ENCODE measurements around the gene GGACT. TPM values are rescaled to one million over a fixed set of nuclear protein-coding genes. Genes with fewer than 3 reads are reported as not detected.

Gene GGACT
- total and polyA plus RNA-seq, 4 donors, result 3.3 to 10.1 (median 4.8) TPM

- Histone ChIP-seq H3K9me3 (ENCODE audit: control insufficient read depth, insufficient read depth, low read length) (no peaks in the 10 kb centered on the region), H3K27me3 (ENCODE audit: control insufficient read depth, insufficient read depth, low read length) (no peaks in the 10 kb centered on the region), H3K27ac (ENCODE audit: low read depth, low read length) (peak overlapping the region; percentile 82), H3K4me1 (ENCODE audit: control insufficient read depth, insufficient read depth, low read length) (peaks cover 14% of the 10 kb centered on the region), H3K36me3 (ENCODE audit: control insufficient read depth, insufficient read depth, low read length) (peaks cover 6% of the 10 kb centered on the region), H3K4me3 (ENCODE audit: low read depth, low read length) (no peak overlapping the region)
- peak in 2 of 6 donors; percentile 52 to 61 for DNase-seq (ENCODE audit: low read depth in 4 of 6, low spot score in 6 of 6)
- WGBS (ENCODE audit: insufficient coverage), result 48% methylated on average over 18 of the region's 27 CpGs
Observed at GRCh38 chr13:100520936-100521850, 67.4 kb downstream of the GGACT start.

- peaks cover 4% of the 10 kb centered on the region for H3K36me3 ChIP-seq (ENCODE audit: control insufficient read depth, insufficient read depth, low read length)
- no peak for DNase-seq (ENCODE audit: low read depth in 4 of 6, low spot score in 6 of 6)
- WGBS (ENCODE audit: insufficient coverage), result 100% methylated on average over 7 of the region's 9 CpGs
- H3K4me1 ChIP-seq (ENCODE audit: control insufficient read depth, insufficient read depth, low read length), result peaks cover 5% of the 10 kb centered on the region
- H3K27me3 ChIP-seq (ENCODE audit: control insufficient read depth, insufficient read depth, low read length), result no peaks in the 10 kb centered on the region
- H3K27ac ChIP-seq (ENCODE audit: low read depth, low read length), result peak overlapping the region; percentile 75
- no peaks in the 10 kb centered on the region for H3K9me3 ChIP-seq (ENCODE audit: control insufficient read depth, insufficient read depth, low read length)
- H3K4me3 ChIP-seq (ENCODE audit: low read depth, low read length), result no peak overlapping the region
Observed at GRCh38 chr13:100519626-100520025, 69.0 kb downstream of the GGACT start.

DNA sequence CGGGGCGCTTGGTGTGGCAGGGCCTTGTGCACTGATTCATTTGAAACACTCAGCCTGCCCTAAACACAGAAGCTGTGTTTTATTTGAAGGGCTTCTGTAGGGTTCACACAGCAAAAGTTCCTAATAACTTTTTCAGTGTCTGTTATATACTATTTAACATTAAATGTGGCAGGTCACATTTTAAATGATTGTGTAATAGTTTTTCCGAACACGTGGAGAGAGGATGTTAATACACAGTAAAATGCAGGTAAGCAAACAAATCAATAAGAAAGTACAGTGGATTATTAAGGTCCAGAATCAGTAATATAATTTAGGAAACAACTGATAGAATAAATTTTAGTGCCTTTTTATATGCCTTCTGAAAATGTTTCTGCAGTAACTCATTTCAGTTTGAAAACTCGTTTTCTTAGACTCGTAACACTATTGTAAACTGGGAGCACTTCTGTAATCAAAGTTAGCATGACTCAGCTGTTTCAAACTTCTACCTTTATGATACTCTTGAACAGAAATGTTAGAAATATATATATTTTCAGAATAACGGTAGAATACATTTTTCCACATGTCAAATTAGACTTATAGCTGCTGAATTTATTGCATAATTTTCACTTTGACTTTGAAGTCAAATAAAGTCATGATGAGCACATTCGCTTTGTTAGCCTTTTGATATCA is 70.1 kb downstream of the GGACT start:
- WGBS (ENCODE audit: insufficient coverage), result no CpG with 5 or more reads among the region's 8 CpGs
- no peaks in the 10 kb centered on the region for H3K36me3 ChIP-seq (ENCODE audit: control insufficient read depth, insufficient read depth, low read length)
- H3K4me1 ChIP-seq (ENCODE audit: control insufficient read depth, insufficient read depth, low read length), result peaks cover 5% of the 10 kb centered on the region
- H3K27me3 ChIP-seq (ENCODE audit: control insufficient read depth, insufficient read depth, low read length), result no peaks in the 10 kb centered on the region
- no peak for DNase-seq (ENCODE audit: low read depth in 4 of 6, low spot score in 6 of 6)
- peak overlapping the region; percentile 75 for H3K27ac ChIP-seq (ENCODE audit: low read depth, low read length)
- H3K4me3 ChIP-seq (ENCODE audit: low read depth, low read length), result no peak overlapping the region
- H3K9me3 ChIP-seq (ENCODE audit: control insufficient read depth, insufficient read depth, low read length), result no peaks in the 10 kb centered on the region

GRCh38 chr13:100517728-100518127 is 70.9 kb downstream of the GGACT start:
- 57% methylated on average over 5 of the region's 13 CpGs for WGBS (ENCODE audit: insufficient coverage)
- no peak for DNase-seq (ENCODE audit: low read depth in 4 of 6, low spot score in 6 of 6)
- no peaks in the 10 kb centered on the region for H3K9me3 ChIP-seq (ENCODE audit: control insufficient read depth, insufficient read depth, low read length)
- H3K4me3 ChIP-seq (ENCODE audit: low read depth, low read length), result no peak overlapping the region
- no peaks in the 10 kb centered on the region for H3K36me3 ChIP-seq (ENCODE audit: control insufficient read depth, insufficient read depth, low read length)
- H3K27ac ChIP-seq (ENCODE audit: low read depth, low read length), result peak overlapping the region; percentile 75
- peaks cover 8% of the 10 kb centered on the region for H3K4me1 ChIP-seq (ENCODE audit: control insufficient read depth, insufficient read depth, low read length)
- H3K27me3 ChIP-seq (ENCODE audit: control insufficient read depth, insufficient read depth, low read length), result no peaks in the 10 kb centered on the region

- H3K4me3 ChIP-seq (ENCODE audit: low read depth, low read length), result no peak overlapping the region
- no peak for DNase-seq (ENCODE audit: low read depth in 4 of 6, low spot score in 6 of 6)
- WGBS (ENCODE audit: insufficient coverage), result 86% methylated on average over 5 of the region's 9 CpGs
- H3K4me1 ChIP-seq (ENCODE audit: control insufficient read depth, insufficient read depth, low read length), result peaks cover 6% of the 10 kb centered on the region
- H3K27me3 ChIP-seq (ENCODE audit: control insufficient read depth, insufficient read depth, low read length), result no peaks in the 10 kb centered on the region
- H3K27ac ChIP-seq (ENCODE audit: low read depth, low read length), result peak overlapping the region; percentile 75
- no peaks in the 10 kb centered on the region for H3K36me3 ChIP-seq (ENCODE audit: control insufficient read depth, insufficient read depth, low read length)
- no peaks in the 10 kb centered on the region for H3K9me3 ChIP-seq (ENCODE audit: control insufficient read depth, insufficient read depth, low read length)
Observed at GRCh38 chr13:100517135-100517534, 71.5 kb downstream of the GGACT start.

DNA sequence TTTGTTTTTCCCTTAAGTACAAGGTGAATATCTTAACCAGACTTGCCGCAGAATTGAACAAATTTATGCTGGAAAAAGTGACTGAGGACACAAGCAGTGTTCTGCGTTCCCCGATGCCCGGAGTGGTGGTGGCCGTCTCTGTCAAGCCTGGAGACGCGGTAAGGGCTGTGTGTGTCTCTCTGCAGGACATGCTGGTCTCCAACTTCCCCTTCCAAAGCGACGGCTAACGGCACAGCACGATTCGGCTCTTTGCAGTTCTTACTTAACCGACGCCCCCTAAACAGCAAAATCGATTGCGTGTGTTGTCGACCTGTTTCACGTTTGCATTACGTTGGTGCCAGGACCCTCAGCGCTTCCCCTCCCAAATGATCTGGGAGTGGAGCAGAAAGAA is 73.2 kb downstream of the GGACT start:
- H3K36me3 ChIP-seq (ENCODE audit: control insufficient read depth, insufficient read depth, low read length), result no peaks in the 10 kb centered on the region
- 50% methylated on average over 19 of the region's 20 CpGs for WGBS (ENCODE audit: insufficient coverage)
- no peaks in the 10 kb centered on the region for H3K9me3 ChIP-seq (ENCODE audit: control insufficient read depth, insufficient read depth, low read length)
- H3K4me1 ChIP-seq (ENCODE audit: control insufficient read depth, insufficient read depth, low read length), result peaks cover 9% of the 10 kb centered on the region
- no peak for DNase-seq (ENCODE audit: low read depth in 4 of 6, low spot score in 6 of 6)
- no peak overlapping the region for H3K4me3 ChIP-seq (ENCODE audit: low read depth, low read length)
- H3K27ac ChIP-seq (ENCODE audit: low read depth, low read length), result peak overlapping the region; percentile 75
- no peaks in the 10 kb centered on the region for H3K27me3 ChIP-seq (ENCODE audit: control insufficient read depth, insufficient read depth, low read length)

DNA sequence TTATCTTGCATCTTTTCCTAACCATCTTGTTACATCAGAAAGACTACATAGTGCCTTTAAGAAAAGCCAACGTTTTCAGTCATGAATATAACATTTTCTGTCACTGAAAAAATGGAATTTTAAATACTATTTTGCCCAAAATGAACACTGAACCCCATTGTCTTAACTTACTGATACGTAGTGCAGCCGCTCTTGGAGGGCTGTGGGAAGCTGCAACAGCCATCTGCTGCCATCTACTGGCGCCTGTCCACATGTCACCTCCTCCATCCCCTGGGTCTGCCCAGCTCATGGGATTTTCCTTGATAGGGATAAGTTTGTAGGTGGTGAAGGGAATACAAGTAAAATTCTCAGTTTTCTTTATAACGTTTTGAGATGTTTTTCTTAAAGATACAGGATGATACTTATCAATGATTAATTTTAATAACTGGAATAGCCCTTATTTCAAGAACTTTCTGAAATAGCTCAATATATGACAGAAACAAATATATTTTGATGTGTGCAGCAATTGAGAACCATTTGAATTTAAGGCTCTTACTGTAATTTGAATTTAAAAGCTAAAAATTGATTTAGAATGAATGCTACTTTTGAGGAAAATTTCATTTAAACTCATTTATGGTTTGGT is 73.7 kb downstream of the GGACT start:
- peak overlapping the region; percentile 75 for H3K27ac ChIP-seq (ENCODE audit: low read depth, low read length)
- peak in 5 of 6 donors; percentile 71 to 95 (median 80) for DNase-seq (ENCODE audit: low read depth in 4 of 6, low spot score in 6 of 6)
- no peak overlapping the region for H3K4me3 ChIP-seq (ENCODE audit: low read depth, low read length)

DNA sequence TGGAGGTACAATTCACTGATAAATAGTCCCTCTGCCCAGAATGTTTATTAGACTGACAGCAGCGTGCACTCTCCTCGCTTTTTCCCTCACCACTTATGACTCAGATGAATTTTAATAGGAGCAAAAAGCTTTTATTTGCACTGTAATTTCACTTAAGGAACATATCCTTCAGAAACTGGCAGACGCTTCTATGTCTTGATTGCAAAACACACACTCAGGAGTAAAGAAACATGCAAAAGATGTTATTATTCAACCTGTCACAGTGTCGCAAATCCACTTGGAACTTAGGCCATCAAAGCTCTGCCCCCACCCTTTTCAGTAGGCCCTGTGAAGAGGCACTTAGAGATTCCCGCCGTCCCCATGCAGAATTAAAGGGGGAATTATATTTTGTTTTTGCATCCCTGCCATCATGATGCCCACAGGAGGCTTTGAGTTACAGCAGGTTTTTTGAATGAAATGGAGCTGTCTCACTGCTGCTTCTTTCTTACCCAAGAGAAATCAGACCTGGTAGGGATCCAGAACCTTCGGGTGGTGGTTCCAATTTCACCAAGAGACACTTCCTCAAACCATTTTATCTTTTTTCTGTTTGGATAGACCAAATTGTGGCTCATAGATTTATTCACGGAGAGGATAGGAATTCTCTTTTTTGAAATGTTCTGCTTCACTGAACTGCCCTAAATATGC is 74.5 kb downstream of the GGACT start:
- Histone ChIP-seq H3K36me3 (ENCODE audit: control insufficient read depth, insufficient read depth, low read length) (no peaks in the 10 kb centered on the region), H3K4me3 (ENCODE audit: low read depth, low read length) (no peak overlapping the region), H3K9me3 (ENCODE audit: control insufficient read depth, insufficient read depth, low read length) (no peaks in the 10 kb centered on the region), H3K27ac (ENCODE audit: low read depth, low read length) (peak overlapping the region; percentile 75), H3K4me1 (ENCODE audit: control insufficient read depth, insufficient read depth, low read length) (peaks cover 9% of the 10 kb centered on the region), H3K27me3 (ENCODE audit: control insufficient read depth, insufficient read depth, low read length) (no peaks in the 10 kb centered on the region)
- DNase-seq (ENCODE audit: low read depth in 4 of 6, low spot score in 6 of 6), result no peak
- WGBS (ENCODE audit: insufficient coverage), result 70% methylated on average over 2 of the region's 8 CpGs

More for the DNA sequence above, 73.7 kb downstream of the GGACT start:
- H3K36me3 ChIP-seq (ENCODE audit: control insufficient read depth, insufficient read depth, low read length), result no peaks in the 10 kb centered on the region
- H3K27me3 ChIP-seq (ENCODE audit: control insufficient read depth, insufficient read depth, low read length), result no peaks in the 10 kb centered on the region
- WGBS (ENCODE audit: insufficient coverage), result 0% methylated on average over 2 of the region's 5 CpGs
- H3K4me1 ChIP-seq (ENCODE audit: control insufficient read depth, insufficient read depth, low read length), result peaks cover 9% of the 10 kb centered on the region
- H3K9me3 ChIP-seq (ENCODE audit: control insufficient read depth, insufficient read depth, low read length), result no peaks in the 10 kb centered on the region

DNA sequence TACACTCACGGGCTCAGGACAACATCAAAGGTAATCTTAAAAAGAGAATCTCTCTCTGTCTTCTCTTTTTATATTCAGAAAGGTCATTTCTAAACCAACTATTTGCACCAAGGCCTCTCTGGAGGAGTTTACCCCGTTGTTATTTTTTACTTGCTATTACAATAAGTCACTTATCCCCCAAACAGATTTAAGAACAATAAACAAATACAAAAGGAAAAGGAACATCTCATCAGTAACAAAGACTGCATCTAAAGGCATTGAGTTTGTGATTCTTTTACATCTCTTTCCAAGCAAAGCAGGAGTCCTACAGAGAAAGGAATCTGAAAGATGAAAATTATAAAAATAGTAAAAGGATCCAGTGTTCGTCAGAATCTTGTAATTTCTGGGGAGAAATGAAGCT is 75.4 kb downstream of the GGACT start:
- H3K27me3 ChIP-seq (ENCODE audit: control insufficient read depth, insufficient read depth, low read length), result no peaks in the 10 kb centered on the region
- H3K4me1 ChIP-seq (ENCODE audit: control insufficient read depth, insufficient read depth, low read length), result peaks cover 8% of the 10 kb centered on the region
- H3K36me3 ChIP-seq (ENCODE audit: control insufficient read depth, insufficient read depth, low read length), result no peaks in the 10 kb centered on the region
- peak in 1 of 6 donors; percentile 72 for DNase-seq (ENCODE audit: low read depth in 4 of 6, low spot score in 6 of 6)
- no CpG with 5 or more reads among the region's 3 CpGs for WGBS (ENCODE audit: insufficient coverage)
- H3K9me3 ChIP-seq (ENCODE audit: control insufficient read depth, insufficient read depth, low read length), result no peaks in the 10 kb centered on the region
- H3K27ac ChIP-seq (ENCODE audit: low read depth, low read length), result peak overlapping the region; percentile 75
- no peak overlapping the region for H3K4me3 ChIP-seq (ENCODE audit: low read depth, low read length)
